ENCODE data around the gene CMIP. TPM values are rescaled to one million over a fixed set of nuclear protein-coding genes. Genes with fewer than 3 reads are reported as not detected.

Gene CMIP
- total RNA-seq, 1 experiment from 2014 or later, result 48.2 TPM

GRCh38 chr16:81453091-81453728 lies 8.6 kb downstream of the CMIP start:
- Histone ChIP-seq H4K5ac (ENCODE audit: insufficient read length, low read depth, low read length) (no peak overlapping the region), H4K20me1 (ENCODE audit: control insufficient read depth, insufficient read depth, insufficient read length) (no peaks in the 10 kb centered on the region), H3K56ac (ENCODE audit: insufficient read length, low read depth, low read length) (no peak overlapping the region), H2AFZ (ENCODE audit: low read length) (no peak overlapping the region), H2BK15ac (ENCODE audit: low read depth, low read length) (no peak overlapping the region), H3K14ac (ENCODE audit: insufficient read depth, low read length) (no peak overlapping the region), H4K8ac (replicated peaks; ENCODE audit: insufficient read length, low read depth, low read length) (no peak overlapping the region), H3K79me2 (ENCODE audit: insufficient read depth, low read length) (peaks cover 54% of the 10 kb centered on the region; the same call in 1 of the 2 replicates), H2BK5ac (ENCODE audit: insufficient read length, low read length) (no peak overlapping the region), H3K23ac (ENCODE audit: insufficient read length, low read depth, low read length) (no peak overlapping the region), H3K27me3 (ENCODE audit: insufficient read depth, low read length) (no peaks in the 10 kb centered on the region), H2BK120ac (ENCODE audit: low read depth, low read length, poor library complexity, severe bottlenecking) (no peak overlapping the region), H3K79me1 (ENCODE audit: insufficient read depth, low read depth, low read length, poor library complexity, severe bottlenecking) (peaks cover 5% of the 10 kb centered on the region), H3K23me2 (ENCODE audit: insufficient read length, low read depth, low read length, poor library complexity, severe bottlenecking) (no peaks in the 10 kb centered on the region), H2BK12ac (ENCODE audit: insufficient read length, low read depth, low read length) (no peak overlapping the region), H3K4ac (ENCODE audit: low read depth, low read length) (no peak overlapping the region), H3K9ac (ENCODE audit: extremely low read depth, insufficient read length, low read length) (no peak overlapping the region), H3K9me3 (ENCODE audit: control insufficient read depth, low read depth, low read length) (no peaks in the 10 kb centered on the region), H3K4me1 (ENCODE audit: insufficient read depth, low read length) (peaks cover 14% of the 10 kb centered on the region; the same call in 1 of the 2 replicates), H3K4me2 (ENCODE audit: insufficient read depth, insufficient read length, low read length) (no peak overlapping the region), H3K18ac (ENCODE audit: insufficient read length, low read depth, low read length) (no peak overlapping the region), H3T11ph (ENCODE audit: low read length) (no peak overlapping the region), H4K91ac (ENCODE audit: insufficient read length, low read depth, low read length) (no peak overlapping the region), H3K27ac (ENCODE audit: insufficient read length, low read depth, low read length) (no peak overlapping the region), H2AK5ac (ENCODE audit: insufficient read length, low read length) (no peak overlapping the region), H2BK20ac (ENCODE audit: low read depth, low read length, poor library complexity, severe bottlenecking) (no peak overlapping the region)
- TF ChIP-seq CTCF (conservative IDR thresholded peaks at IDR 0.05), result no peak
- no peak overlapping the region for H3K4me3 Mint-ChIP-seq
- H3K27me3 Mint-ChIP-seq (ENCODE audit: low read depth), result no peaks in the 10 kb centered on the region; the same call in 1 of the 2 replicates
- H3K36me3 Mint-ChIP-seq (ENCODE audit: insufficient read depth in 1 of 3, low read depth in 3 of 3), result peaks cover 10 to 29% (median 21%) of the 10 kb centered on the region in 3 experiments; a peak in 6 of 7 replicates
- DNase-seq, result no peak
- H3K4me1 Mint-ChIP-seq, result peaks cover 74 to 81% of the 10 kb centered on the region in 2 experiments
- H3K9me3 Mint-ChIP-seq, result no peaks in the 10 kb centered on the region
- peak overlapping the region; percentile 65 to 78 (median 71); a peak in 5 of 7 replicates for H3K27ac Mint-ChIP-seq
- no CpG with 5 or more reads among the region's 14 CpGs for WGBS (ENCODE audit: extremely low coverage, insufficient read length, low lambda C conversion rate)

All from H9 (cell line).